Esophagus (tissue), 2 donors: ENCODE measurements around the gene DNAL4. TPM values are rescaled to one million over a fixed set of nuclear protein-coding genes. Genes with fewer than 3 reads are reported as not detected.

Experiments
- H3K27ac ChIP-seq, 2 donors: one replicate each; pipeline ENCODE4 v1.5.1; 2013; ENCODE audit warnings: low read depth in 2 of 2, mild to moderate bottlenecking in 2 of 2, inconsistent platforms in 1 of 2, low read length in 1 of 2, moderate library complexity in 1 of 2
- H3K27me3 ChIP-seq, 2 donors: one replicate each; pipeline ENCODE4 v1.6.1; 2013; ENCODE audit warnings: low read length in 2 of 2, control low read depth in 1 of 2, mild to moderate bottlenecking in 1 of 2; ENCODE audit not compliant: insufficient read depth in 2 of 2, control insufficient read depth in 1 of 2
- H3K36me3 ChIP-seq, 2 donors: one replicate each; pipeline ENCODE4 v1.6.1; 2013; ENCODE audit warnings: low read length in 1 of 2; ENCODE audit not compliant: control insufficient read depth in 2 of 2, insufficient read depth in 2 of 2
- H3K4me1 ChIP-seq, 2 donors: one replicate each; pipeline ENCODE4 v1.6.1; 2013; ENCODE audit warnings: low read length in 1 of 2; ENCODE audit not compliant: control insufficient read depth in 2 of 2, insufficient read depth in 2 of 2
- H3K4me3 ChIP-seq, 2 donors: one replicate each; pipeline ENCODE4 v1.5.1; 2013; ENCODE audit warnings: low read length in 2 of 2, mild to moderate bottlenecking in 2 of 2, low read depth in 1 of 2, moderate library complexity in 1 of 2
- H3K9me3 ChIP-seq, 2 donors: one replicate each; pipeline ENCODE4 v1.6.1; 2013; ENCODE audit warnings: mild to moderate bottlenecking in 2 of 2, low read depth in 1 of 2, low read length in 1 of 2, moderate library complexity in 1 of 2; ENCODE audit not compliant: control insufficient read depth in 2 of 2, insufficient read depth in 1 of 2
- WGBS, 2 donors: extraction: QIAGEN DNeasy Blood & Tissue Kit; methylation state at CpG; one replicate each; pipeline ENCODE4 v1.1.7; 2013; 5-methylcytosine and 5-hydroxymethylcytosine counted together
- polyA plus RNA-seq, 2 donors: library from polyadenylated mRNA; stranded (reverse); fragments of 200-250 nt; gene quantifications; one replicate each; pipeline ENCODE4 v1.2.3, GENCODE V29; 2013
- donor health status: healthy with polysubstance abuse.
- donor health status: Bipolar disorder and iron deficiency.

DNAL4 gene
- polyA plus RNA-seq, 2 donors: 8.5 to 12.7 TPM

DNA sequence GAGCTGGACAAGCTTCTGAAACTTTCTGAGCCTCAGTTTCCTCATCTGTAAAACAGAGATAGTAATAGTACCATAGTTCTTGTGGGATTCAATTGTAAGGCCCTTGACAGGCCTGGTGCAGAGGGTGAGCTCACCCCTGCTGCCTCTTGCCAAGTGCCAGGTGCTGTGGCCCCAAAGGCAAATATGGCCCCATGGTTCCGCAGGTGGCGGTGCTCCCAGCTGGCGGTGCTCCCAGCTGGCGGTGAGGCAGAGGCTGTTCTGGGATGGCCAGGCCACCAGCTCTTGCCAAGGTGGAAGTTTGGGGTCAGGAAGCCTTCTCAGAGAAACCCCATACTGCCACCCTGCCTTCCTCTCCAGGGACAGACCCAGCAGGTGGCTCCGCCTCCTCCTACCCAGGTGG lies 41.0 kb upstream of the DNAL4 start:
- H3K36me3 ChIP-seq: no peaks in the 10 kb centered on the region
- peaks cover 0 to 2% of the 10 kb centered on the region in 2 donors for H3K4me1 ChIP-seq
- no peaks in the 10 kb centered on the region for H3K27me3 ChIP-seq
- 81 to 92% methylated on average over 5 of the region's 5 CpGs for WGBS, 2 donors
- no peak overlapping the region for H3K27ac ChIP-seq
- H3K4me3 ChIP-seq: no peak overlapping the region
- H3K9me3 ChIP-seq: no peaks in the 10 kb centered on the region

DNA sequence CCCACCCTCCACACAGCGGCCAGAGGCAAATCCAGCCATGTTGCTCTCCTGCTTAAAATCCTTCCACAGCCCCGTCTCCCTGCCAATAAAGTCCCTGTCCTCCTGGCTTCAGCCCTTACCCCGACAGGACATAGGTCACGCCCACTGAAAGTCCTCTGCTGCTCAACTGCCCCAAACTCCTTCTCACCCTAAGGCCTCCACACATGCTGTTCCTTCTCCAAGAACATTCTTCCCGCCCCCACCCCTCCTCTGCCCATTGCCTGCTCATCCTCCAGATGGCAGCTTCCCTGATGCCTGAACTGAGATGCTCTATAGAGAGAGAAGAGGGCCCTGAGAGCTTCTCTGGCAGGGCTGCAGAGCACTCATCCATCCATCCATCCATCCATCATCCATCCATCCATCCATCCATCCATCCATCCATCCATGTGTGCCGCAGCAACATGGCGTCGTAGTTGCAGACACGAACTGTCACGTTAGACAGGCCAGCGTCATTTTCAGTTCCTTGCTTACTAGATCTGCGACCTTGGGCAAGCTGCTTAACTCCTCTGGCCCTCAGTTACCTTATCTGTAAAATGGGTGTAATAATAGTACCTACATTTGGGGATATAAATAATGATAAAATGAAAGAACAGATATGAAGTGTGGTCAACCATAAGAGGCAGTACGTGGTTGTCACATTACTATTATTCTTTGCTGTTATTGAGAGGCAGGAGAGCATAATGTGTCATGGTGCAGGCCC lies 40.4 kb upstream of the DNAL4 start:
- Histone ChIP-seq H3K9me3 (no peaks in the 10 kb centered on the region), H3K4me3 (no peak overlapping the region), H3K4me1 (peaks cover 0 to 2% of the 10 kb centered on the region in 2 donors), H3K27me3 (no peaks in the 10 kb centered on the region), H3K27ac (no peak overlapping the region), H3K36me3 (no peaks in the 10 kb centered on the region)
- WGBS, 2 donors: 82 to 89% methylated on average over 13 of the region's 13 CpGs

DNA sequence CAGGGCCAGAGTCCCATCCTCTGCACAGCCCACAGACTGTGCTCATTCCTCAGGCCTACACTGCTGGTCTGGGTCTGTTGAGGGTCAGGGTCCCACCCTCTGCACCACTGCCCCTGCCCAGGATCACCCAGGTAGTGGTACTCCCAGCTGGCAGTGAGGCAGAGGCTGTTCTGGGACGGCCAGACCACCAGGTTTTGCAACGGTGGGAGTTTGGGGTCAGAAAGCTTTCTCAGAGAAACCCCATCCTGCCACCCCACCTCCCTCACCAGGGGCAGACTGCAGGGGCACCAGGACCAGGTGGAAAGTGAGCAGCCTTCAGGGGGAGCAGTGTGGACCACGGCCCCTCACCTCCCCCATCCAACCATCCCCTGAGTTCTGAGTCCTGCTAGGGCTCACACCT lies 39.1 kb upstream of the DNAL4 start:
- Histone ChIP-seq H3K27me3 (no peaks in the 10 kb centered on the region), H3K36me3 (no peaks in the 10 kb centered on the region), H3K9me3 (no peaks in the 10 kb centered on the region), H3K4me1 (peaks cover 0 to 2% of the 10 kb centered on the region in 2 donors), H3K27ac (no peak overlapping the region), H3K4me3 (no peak overlapping the region)
- WGBS, 2 donors: 77 to 80% methylated on average over 3 of the region's 3 CpGs

DNA sequence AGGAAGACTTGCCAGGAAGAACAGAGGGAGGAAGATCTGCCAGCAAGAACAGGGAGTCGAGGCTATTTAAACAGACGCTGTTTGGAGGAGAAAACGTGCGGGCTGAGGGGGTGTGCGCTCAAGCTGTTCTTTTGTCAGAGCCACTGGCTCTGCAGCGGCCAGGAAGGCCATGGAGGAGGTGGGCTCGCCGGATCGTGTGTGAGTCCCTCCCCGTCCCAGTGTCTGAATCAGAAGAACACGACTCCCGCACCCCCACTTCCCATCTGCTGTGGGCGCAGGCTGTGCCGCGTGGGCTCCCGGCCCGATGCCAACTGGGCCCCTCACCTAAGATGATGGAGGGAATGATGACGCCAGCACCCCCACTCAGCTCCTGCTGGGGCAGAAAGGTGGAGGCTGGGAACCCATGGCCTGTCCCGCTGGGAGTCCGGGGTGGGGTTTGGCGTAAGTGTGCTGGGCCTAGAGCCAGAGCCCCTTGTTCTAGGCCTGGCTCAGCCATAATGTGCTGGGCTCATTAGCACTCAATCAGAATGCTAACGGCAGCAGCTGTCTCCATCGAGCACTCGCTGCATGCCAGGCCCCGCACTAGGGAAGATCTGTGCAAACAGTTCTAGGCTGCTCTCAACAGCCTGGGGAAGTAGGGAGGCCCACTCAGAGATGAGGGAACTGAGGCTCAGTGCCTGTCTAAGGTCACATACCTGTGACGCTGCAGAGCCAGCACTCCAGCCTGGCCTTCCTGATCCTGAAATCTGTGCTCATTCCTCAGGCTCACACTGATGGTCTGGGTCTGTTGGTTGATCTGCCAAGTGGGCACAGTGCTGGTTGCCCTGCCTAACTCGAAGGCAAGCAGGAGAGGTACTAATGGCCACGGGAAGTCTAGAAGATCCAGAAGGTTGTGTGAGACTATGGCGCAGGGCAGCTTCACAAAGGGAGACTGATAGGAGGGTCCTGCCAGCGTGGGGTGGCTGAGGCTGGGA lies 38.3 kb upstream of the DNAL4 start:
- WGBS, 2 donors: 78 to 81% methylated on average over 30 of the region's 30 CpGs
- Histone ChIP-seq H3K9me3 (no peaks in the 10 kb centered on the region), H3K27me3 (no peaks in the 10 kb centered on the region), H3K27ac (no peak overlapping the region), H3K4me1 (peaks cover 0 to 2% of the 10 kb centered on the region in 2 donors), H3K36me3 (no peaks in the 10 kb centered on the region), H3K4me3 (no peak overlapping the region)

DNA sequence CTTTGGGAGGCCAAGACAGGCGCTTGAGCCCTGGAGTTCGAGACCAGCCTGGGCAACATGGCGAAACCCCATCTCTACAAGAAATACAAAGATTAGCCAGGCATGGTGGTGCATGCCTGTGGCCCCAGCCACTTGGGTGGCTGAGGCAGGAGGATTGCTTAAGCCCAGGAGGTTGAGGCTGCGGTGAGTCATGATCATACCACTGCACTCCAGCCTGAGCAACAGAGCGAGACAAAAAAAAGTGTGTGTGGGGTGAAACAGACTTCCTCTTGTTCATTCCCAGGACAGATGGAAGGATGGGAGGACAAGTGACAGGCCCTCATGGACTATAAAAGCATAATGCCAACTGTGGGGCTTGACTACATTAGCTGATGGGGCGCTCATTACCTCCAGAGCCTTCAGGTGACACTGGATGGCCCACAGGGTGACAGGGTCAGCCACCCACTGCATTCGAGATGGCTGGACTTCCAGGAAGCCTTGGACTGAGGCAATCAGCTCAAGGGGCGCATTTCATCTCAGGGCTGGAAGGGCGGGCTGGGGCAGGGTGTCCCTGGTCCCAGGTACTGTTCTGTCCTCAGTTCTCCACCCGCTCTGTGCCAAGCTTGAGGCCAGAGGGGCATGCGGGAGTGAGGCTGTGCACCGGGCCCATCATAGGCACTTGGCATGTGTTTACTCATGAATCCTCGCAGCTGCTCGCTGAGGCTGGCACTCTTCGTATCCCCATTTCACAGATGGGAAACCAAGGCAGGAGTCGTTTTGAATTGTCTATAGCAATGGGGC lies 37.4 kb upstream of the DNAL4 start:
- H3K27me3 ChIP-seq: no peaks in the 10 kb centered on the region
- 88 to 91% methylated on average over 16 of the region's 16 CpGs for WGBS, 2 donors

DNA sequence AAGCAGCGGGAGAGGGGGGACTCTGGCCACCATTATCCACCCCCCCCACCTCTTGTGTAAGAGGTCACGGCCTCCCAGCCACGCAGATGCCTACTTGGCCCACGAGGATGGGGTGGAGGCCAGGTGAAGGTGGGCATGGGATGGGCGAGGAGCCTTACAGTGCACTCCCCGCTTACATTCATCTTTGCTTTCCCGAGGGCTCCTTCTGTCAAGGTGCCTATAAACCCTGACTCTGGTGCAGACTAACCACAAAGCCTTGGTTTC lies 36.8 kb upstream of the DNAL4 start:
- WGBS, 2 donors: 69 to 75% methylated on average over 7 of the region's 7 CpGs
- H3K9me3 ChIP-seq: no peaks in the 10 kb centered on the region
- H3K4me3 ChIP-seq: no peak overlapping the region
- H3K36me3 ChIP-seq: no peaks in the 10 kb centered on the region
- no peaks in the 10 kb centered on the region for H3K27me3 ChIP-seq
- H3K4me1 ChIP-seq: peaks cover 0 to 2% of the 10 kb centered on the region in 2 donors
- no peak overlapping the region for H3K27ac ChIP-seq

More for the DNA sequence above, 37.4 kb upstream of the DNAL4 start:
- Histone ChIP-seq H3K4me1 (peaks cover 0 to 2% of the 10 kb centered on the region in 2 donors), H3K9me3 (no peaks in the 10 kb centered on the region), H3K27ac (no peak overlapping the region), H3K4me3 (no peak overlapping the region), H3K36me3 (no peaks in the 10 kb centered on the region)

DNA sequence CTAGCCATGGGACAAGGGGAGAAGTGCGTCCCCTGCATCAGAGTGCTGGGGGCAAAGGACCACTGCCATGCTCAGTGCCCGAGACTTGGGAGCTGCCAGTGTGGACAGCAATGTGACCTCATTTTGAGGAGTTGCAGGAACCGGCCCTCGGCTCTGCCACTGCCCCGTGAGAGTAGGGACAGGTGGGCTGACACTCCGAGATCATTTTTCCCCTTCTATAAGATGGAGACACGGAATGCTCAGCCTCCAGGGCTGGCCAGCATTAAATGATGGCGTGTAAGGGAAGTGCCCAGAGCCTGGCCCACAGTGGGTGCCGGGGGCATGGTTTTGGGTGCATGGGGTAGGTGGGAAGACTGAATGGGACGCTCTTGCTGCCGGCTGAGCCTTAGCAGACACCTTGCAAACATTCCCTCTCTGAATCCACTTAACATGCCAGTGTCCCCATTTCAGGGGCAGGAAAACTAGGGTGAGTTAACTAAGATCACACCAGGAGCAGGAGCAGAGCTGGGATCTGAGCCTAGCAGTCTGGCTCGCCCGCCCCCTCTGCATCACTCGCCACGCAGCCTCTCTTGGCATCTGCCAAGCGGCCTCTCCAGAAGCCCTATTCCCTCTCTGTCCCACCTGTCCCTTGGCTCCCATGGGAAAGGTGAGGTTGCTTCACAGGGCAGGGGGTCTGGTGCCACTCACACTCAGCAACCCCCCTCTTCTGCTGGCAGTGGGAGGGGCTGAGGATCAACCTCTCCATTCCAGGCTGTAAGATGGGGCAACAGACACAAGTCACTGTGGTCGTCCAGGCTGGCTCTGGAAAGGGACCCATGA lies 36.3 kb upstream of the DNAL4 start:
- Histone ChIP-seq H3K27ac (no peak overlapping the region), H3K4me3 (no peak overlapping the region), H3K9me3 (no peaks in the 10 kb centered on the region), H3K27me3 (no peaks in the 10 kb centered on the region), H3K4me1 (peaks cover 0 to 2% of the 10 kb centered on the region in 2 donors), H3K36me3 (no peaks in the 10 kb centered on the region)
- 86 to 88% methylated on average over 17 of the region's 17 CpGs for WGBS, 2 donors

DNA sequence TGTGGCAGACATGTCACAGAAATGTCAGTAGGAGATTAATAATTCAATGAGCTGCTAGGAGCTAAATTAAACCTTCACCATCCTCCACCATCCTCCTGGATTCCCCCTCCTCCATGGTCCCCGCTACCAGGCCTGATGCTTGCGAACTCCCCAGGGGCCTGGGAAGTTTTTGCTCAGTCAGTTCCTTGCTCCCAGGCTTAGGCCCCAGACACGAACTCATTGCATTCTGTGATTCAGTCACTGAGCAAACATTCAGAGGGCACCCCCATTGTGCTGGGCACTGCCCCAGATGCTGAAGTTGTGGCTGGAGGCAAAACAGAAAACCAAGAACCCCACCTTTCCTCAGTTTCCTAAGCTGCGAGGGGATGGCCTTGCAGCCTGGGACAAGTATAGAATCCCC lies 35.5 kb upstream of the DNAL4 start:
- WGBS, 2 donors: 80 to 89% methylated on average over 4 of the region's 4 CpGs

More for the DNA sequence above, 35.5 kb upstream of the DNAL4 start:
- Histone ChIP-seq H3K4me3 (no peak overlapping the region), H3K36me3 (no peaks in the 10 kb centered on the region), H3K4me1 (peaks cover 0 to 2% of the 10 kb centered on the region in 2 donors), H3K9me3 (no peaks in the 10 kb centered on the region), H3K27me3 (no peaks in the 10 kb centered on the region), H3K27ac (no peak overlapping the region)
